Measurements from ENCODE around the gene C21orf58.

- TF ChIP-seq, protein P1, sequence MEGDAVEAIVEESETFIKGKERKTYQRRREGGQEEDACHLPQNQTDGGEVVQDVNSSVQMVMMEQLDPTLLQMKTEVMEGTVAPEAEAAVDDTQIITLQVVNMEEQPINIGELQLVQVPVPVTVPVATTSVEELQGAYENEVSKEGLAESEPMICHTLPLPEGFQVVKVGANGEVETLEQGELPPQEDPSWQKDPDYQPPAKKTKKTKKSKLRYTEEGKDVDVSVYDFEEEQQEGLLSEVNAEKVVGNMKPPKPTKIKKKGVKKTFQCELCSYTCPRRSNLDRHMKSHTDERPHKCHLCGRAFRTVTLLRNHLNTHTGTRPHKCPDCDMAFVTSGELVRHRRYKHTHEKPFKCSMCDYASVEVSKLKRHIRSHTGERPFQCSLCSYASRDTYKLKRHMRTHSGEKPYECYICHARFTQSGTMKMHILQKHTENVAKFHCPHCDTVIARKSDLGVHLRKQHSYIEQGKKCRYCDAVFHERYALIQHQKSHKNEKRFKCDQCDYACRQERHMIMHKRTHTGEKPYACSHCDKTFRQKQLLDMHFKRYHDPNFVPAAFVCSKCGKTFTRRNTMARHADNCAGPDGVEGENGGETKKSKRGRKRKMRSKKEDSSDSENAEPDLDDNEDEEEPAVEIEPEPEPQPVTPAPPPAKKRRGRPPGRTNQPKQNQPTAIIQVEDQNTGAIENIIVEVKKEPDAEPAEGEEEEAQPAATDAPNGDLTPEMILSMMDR (IDR thresholded peaks at IDR 0.05 in 4 of 5, conservative IDR thresholded peaks at IDR 0.05 in 1 of 5), result no peak
- no peak for TF ChIP-seq POLR2A (IDR thresholded peaks at IDR 0.05)
Measured at GRCh38 chr21:46318464-46318845, 5.2 kb downstream of the C21orf58 start.

Data from gastrocnemius medialis (tissue), 4 donors.